ENCODE results near the gene GLI3. TPM values are rescaled to one million over a fixed set of nuclear protein-coding genes. Genes with fewer than 3 reads are reported as not detected.

GLI3 gene
- total RNA-seq, 1 donor from 2014 or later, result 9.0 TPM

DNA sequence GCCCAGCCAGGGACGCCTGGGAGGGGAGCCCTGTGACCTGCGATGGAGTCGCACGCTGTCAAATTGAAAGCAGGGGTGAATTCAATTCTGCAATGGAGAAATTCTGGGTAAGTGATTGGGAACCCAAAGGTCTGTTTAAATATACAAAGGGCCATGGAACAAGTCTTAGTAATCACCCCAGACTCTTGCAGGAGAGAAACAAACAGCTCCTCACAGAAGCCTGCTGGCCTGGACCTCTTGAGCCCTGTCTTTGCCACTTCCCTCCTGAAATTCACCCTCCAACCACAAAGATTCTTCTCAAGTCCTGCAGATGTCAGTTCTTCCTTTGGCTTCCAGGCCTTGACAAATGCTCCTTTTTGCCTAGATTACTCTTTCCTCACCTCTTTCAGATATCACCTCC, 97.3 kb downstream of the GLI3 start:
- no peak for DNase-seq (ENCODE audit: low spot score, unreplicated experiment)
- TF ChIP-seq, protein P1, sequence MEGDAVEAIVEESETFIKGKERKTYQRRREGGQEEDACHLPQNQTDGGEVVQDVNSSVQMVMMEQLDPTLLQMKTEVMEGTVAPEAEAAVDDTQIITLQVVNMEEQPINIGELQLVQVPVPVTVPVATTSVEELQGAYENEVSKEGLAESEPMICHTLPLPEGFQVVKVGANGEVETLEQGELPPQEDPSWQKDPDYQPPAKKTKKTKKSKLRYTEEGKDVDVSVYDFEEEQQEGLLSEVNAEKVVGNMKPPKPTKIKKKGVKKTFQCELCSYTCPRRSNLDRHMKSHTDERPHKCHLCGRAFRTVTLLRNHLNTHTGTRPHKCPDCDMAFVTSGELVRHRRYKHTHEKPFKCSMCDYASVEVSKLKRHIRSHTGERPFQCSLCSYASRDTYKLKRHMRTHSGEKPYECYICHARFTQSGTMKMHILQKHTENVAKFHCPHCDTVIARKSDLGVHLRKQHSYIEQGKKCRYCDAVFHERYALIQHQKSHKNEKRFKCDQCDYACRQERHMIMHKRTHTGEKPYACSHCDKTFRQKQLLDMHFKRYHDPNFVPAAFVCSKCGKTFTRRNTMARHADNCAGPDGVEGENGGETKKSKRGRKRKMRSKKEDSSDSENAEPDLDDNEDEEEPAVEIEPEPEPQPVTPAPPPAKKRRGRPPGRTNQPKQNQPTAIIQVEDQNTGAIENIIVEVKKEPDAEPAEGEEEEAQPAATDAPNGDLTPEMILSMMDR (IDR thresholded peaks at IDR 0.05; ENCODE audit: unreplicated experiment), result no peak
- no peak overlapping the region for H3K4me3 Mint-ChIP-seq (ENCODE audit: low read depth)
- peaks cover 55% of the 10 kb centered on the region for H3K27me3 Mint-ChIP-seq
- H3K27ac Mint-ChIP-seq, result no peak overlapping the region
- no peaks in the 10 kb centered on the region for H3K4me1 Mint-ChIP-seq (ENCODE audit: low read depth)
- no peaks in the 10 kb centered on the region for H3K36me3 Mint-ChIP-seq (ENCODE audit: insufficient read depth)
- H3K9me3 Mint-ChIP-seq (ENCODE audit: low read depth), result no peaks in the 10 kb centered on the region

DNA sequence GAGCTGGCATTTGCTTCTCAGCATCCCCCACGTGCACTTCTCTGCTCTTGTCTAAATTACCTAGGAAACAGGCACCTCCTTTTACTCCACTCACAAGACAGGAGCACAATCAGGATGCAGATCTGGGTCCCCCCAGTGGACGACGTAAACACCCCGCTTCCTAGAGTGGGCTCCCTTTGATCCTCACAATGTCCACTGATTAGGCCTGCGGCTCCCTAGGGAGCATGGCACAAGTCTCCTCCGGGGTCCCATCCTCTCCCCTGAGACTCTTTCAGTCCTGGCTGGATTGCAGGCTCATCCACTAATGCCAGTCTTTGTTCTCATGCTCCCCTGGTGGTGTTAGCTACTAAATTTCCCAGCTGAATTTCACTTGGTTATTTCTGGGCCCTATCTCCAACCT, 98.3 kb downstream of the GLI3 start:
- Mint-ChIP-seq H3K27me3 (peaks cover 56% of the 10 kb centered on the region), H3K4me3 (ENCODE audit: low read depth) (no peak overlapping the region), H3K27ac (no peak overlapping the region), H3K36me3 (ENCODE audit: insufficient read depth) (no peaks in the 10 kb centered on the region), H3K9me3 (ENCODE audit: low read depth) (no peaks in the 10 kb centered on the region), H3K4me1 (ENCODE audit: low read depth) (no peaks in the 10 kb centered on the region)
- TF ChIP-seq, protein P1 (IDR thresholded peaks at IDR 0.05; ENCODE audit: unreplicated experiment), result no peak
- DNase-seq (ENCODE audit: low spot score, unreplicated experiment), result no peak

DNA sequence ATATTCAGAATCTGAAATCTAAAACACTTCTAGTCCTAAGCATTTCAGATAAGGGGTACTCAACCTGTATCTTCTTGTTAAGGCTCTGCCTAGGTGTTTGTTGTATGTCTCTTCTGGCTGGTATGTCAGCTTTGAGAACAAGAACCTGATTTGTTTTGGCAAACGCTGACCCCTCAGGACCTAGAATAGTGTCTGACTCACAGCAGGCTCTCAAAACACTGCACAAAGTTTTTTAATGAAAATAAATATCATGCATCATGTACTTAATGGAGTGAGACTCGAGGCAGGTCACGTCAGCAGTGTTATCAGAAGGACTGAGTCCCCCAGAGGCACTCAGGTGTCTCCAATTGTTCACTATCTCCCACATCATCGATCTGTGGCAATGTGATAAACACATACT, 99.1 kb downstream of the GLI3 start:
- TF ChIP-seq, protein P1 (IDR thresholded peaks at IDR 0.05; ENCODE audit: unreplicated experiment), result no peak
- Mint-ChIP-seq H3K4me3 (ENCODE audit: low read depth) (no peak overlapping the region), H3K27ac (no peak overlapping the region), H3K9me3 (ENCODE audit: low read depth) (no peaks in the 10 kb centered on the region), H3K4me1 (ENCODE audit: low read depth) (no peaks in the 10 kb centered on the region), H3K27me3 (peaks cover 59% of the 10 kb centered on the region), H3K36me3 (ENCODE audit: insufficient read depth) (no peaks in the 10 kb centered on the region)
- DNase-seq (ENCODE audit: low spot score, unreplicated experiment), result no peak

DNA sequence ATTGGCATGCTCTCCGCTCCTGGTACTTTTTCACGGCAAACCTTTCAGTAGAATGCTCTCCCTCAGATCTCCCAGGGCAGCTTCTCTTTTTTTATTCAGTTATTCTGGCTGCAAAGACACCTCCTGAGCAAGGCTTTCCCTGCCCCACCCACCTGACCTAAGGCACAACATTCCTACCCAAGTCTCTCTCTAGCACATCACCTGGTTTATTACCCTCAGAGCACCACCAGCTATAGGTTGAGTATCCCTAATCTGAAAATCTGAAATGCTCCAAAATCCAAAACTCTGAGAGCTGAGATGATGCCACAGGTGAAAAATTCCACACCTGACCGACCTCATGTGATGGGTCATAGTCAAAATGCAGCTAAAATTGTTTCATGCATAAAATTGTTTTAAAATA, 99.6 kb downstream of the GLI3 start:
- H3K4me3 Mint-ChIP-seq (ENCODE audit: low read depth), result no peak overlapping the region
- no peaks in the 10 kb centered on the region for H3K36me3 Mint-ChIP-seq (ENCODE audit: insufficient read depth)
- TF ChIP-seq, protein P1 (IDR thresholded peaks at IDR 0.05; ENCODE audit: unreplicated experiment), result no peak
- H3K9me3 Mint-ChIP-seq (ENCODE audit: low read depth), result no peaks in the 10 kb centered on the region
- no peaks in the 10 kb centered on the region for H3K4me1 Mint-ChIP-seq (ENCODE audit: low read depth)
- DNase-seq (ENCODE audit: low spot score, unreplicated experiment), result no peak
- H3K27ac Mint-ChIP-seq, result peak overlapping the region; percentile 67
- H3K27me3 Mint-ChIP-seq, result peaks cover 64% of the 10 kb centered on the region

DNA sequence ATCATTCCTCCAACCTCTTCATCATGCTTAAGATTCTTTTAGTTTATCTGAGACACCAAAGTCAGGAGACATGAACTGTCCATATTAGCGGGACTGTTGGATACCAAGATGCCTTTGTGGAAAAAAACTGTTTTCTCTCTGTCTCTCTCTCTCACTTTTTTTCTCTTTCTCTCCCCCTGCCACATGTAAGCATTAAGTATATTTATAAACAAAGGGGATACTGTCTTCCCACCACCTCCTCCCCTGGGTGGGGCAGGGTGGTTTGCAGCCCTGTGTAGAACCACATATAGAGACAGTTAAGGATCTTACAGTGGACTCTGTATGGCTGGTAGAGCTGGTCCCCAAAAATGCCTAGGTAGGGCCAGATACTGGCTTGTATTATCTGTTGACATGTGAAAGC, 101.3 kb downstream of the GLI3 start:
- TF ChIP-seq, protein P1 (IDR thresholded peaks at IDR 0.05; ENCODE audit: unreplicated experiment), result no peak
- no peak for DNase-seq (ENCODE audit: low spot score, unreplicated experiment)
- no peaks in the 10 kb centered on the region for H3K9me3 Mint-ChIP-seq (ENCODE audit: low read depth)
- H3K27me3 Mint-ChIP-seq, result peaks cover 64% of the 10 kb centered on the region
- no peaks in the 10 kb centered on the region for H3K36me3 Mint-ChIP-seq (ENCODE audit: insufficient read depth)
- no peak overlapping the region for H3K4me3 Mint-ChIP-seq (ENCODE audit: low read depth)
- no peaks in the 10 kb centered on the region for H3K4me1 Mint-ChIP-seq (ENCODE audit: low read depth)
- H3K27ac Mint-ChIP-seq, result no peak overlapping the region
